C4-2B (cell line): ENCODE results near the gene FBXL13.

ENCODE experiments used
- ZFX ChIP-seq: fragments of 450-650 bp; IDR thresholded peaks from 2 replicates; pipeline ENCODE4 v1.6.1; 2017
- TF ChIP-seq, protein P1 (sequence below): fragments of 450-650 bp; conservative IDR thresholded peaks from 2 replicates; pipeline ENCODE4 v1.5.1; 2017; ENCODE audit warnings: mild to moderate bottlenecking

DNA sequence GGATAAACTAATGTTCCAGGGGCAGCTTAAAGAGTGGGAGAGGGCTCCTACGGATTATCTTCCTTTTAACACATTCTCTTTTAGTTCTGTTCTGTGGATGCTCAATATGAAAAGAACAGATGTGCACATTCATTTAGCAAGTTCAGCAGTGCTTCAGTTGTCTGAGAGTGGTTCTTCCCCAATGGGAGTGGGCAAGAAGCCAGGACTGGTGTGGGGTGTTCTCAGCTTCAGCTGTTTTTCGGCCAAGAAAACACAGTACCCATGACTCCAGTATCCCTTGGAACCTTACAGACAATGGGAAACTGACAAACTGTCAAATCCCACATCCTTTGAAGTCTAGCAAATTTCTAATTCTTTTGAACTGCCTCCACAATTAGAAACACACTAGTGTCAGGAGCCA, 233.3 kb downstream of the FBXL13 start:
- TF ChIP-seq, protein P1, sequence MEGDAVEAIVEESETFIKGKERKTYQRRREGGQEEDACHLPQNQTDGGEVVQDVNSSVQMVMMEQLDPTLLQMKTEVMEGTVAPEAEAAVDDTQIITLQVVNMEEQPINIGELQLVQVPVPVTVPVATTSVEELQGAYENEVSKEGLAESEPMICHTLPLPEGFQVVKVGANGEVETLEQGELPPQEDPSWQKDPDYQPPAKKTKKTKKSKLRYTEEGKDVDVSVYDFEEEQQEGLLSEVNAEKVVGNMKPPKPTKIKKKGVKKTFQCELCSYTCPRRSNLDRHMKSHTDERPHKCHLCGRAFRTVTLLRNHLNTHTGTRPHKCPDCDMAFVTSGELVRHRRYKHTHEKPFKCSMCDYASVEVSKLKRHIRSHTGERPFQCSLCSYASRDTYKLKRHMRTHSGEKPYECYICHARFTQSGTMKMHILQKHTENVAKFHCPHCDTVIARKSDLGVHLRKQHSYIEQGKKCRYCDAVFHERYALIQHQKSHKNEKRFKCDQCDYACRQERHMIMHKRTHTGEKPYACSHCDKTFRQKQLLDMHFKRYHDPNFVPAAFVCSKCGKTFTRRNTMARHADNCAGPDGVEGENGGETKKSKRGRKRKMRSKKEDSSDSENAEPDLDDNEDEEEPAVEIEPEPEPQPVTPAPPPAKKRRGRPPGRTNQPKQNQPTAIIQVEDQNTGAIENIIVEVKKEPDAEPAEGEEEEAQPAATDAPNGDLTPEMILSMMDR, result no peak
- TF ChIP-seq ZFX, result no peak
